GM12875 (cell line): ENCODE measurements around the gene PDZD2.
"Not testable (repeated sequence)": the region's sequence is repeated elsewhere in the genome, so short reads cannot be mapped to it uniquely, and the experiment has no call there.

Source experiments
- H3K4me3 ChIP-seq: one replicate; pipeline ENCODE4 v1.5.1; 2011; ENCODE audit warnings: low read depth, low read length, control low read depth
- CTCF ChIP-seq: IDR thresholded peaks from 2 replicates; pipeline ENCODE4 v1.5.1; 2011; ENCODE audit warnings: low read depth, mild to moderate bottlenecking, control low read depth, inconsistent platforms, low read length, moderate library complexity, borderline replicate concordance; ENCODE audit not compliant: insufficient read depth

The PDZD2 gene

DNA sequence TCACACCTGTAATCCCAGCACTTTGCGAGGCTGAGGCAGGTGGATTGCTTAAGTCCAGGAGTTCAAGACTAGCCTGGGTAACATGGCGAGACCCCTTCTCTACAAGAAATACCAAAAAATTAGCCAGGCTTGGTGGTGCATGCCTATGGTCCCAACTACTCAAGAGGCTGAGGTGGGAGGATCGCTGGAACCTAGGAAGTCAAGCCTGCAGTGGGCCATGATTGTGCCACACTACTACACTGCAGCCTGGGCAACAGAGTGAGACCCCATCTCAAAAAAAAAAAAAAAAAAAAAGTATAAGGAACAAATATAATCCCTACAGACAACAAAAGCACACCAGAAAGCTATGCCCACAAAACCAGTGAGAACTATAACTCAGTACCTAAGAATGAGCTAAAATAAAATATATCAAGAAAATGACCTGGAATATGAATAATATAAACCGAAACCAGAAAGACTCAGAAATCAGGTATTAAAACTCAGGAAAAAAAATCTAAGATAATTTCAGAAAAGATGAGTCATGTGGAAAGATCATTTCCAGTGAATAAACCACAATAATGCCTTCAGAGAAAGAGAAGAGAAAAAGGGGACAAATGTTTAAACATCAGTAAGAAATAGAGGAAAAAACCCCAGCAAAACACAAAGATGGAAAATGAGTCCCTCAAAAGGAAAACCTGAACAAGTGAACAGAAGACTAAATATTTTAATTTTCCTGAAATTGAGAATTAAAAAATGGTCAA is 477.8 kb downstream of the PDZD2 start:
- no peak for TF ChIP-seq CTCF
- H3K4me3 ChIP-seq, result no peak overlapping the region

DNA sequence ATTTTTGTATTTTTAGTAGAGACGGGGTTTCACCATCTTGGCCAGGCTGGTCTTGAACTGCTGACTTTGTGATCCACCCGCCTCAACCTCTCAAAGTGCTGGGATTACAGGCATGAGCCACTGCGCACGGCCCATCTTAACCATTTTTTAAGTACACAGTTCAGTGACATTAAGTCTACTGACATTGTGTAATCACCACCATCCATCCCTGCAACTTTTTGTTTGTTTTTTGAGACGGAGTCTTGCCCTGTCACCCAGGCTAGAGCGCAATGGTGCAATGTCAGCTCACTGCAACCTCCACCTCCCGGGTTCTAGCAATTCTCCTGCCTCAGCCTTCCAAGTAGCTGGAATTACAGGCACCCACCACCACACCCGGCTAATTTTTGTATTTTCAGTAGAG is 480.0 kb downstream of the PDZD2 start:
- not testable (repeated sequence) for H3K4me3 ChIP-seq

DNA sequence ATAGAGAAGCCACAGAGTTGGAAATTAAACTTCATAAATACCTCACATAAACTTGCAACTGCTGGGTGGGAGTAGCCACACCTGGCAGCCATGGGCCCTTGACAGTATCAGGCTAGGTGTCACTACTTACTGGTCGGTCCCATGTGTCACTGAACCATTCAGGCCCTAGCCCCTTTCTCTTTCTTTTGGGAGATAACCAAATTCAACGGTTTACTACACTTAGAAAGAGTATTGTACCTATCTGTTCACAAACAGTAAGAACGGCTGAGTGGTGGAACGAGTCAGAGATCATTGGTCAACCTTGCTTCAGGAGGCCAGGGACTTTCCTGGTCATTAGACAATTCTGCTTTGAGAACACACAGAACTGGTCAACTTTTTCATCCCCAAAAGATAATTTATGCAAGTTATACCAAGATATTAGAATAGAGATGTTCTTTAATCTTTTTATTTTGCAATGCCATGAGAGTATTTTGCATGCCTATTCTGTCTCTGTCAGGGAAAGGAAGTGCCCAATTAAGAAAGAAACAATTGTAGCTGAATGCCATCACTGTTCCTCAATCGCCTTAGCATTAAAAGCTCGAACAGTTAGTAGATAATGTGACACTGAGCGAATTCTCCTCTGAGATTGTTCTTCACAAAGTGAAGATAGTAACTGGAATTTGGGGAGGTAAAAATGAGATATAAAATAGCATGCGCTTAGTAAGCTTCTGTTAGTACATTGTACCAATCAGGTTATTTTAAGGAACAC is 484.3 kb downstream of the PDZD2 start:
- no peak overlapping the region for H3K4me3 ChIP-seq
- TF ChIP-seq CTCF, result no peak

GRCh38 chr5:32123889-32124676 is 485.2 kb downstream of the PDZD2 start:
- no peak overlapping the region for H3K4me3 ChIP-seq
- no peak for TF ChIP-seq CTCF

- H3K4me3 ChIP-seq, result no peak overlapping the region
- no peak for TF ChIP-seq CTCF
Observed at GRCh38 chr5:32126691-32127090, 487.8 kb downstream of the PDZD2 start.

- no peak for TF ChIP-seq CTCF
Observed at GRCh38 chr5:32127711-32128110, 488.8 kb downstream of the PDZD2 start.

GRCh38 chr5:32129074-32129598 is 490.2 kb downstream of the PDZD2 start:
- no peak overlapping the region for H3K4me3 ChIP-seq

More at GRCh38 chr5:32127711-32128110, 488.8 kb downstream of the PDZD2 start:
- H3K4me3 ChIP-seq, result no peak overlapping the region

More at GRCh38 chr5:32129074-32129598, 490.2 kb downstream of the PDZD2 start:
- no peak for TF ChIP-seq CTCF
